Effector memory CD4-positive, alpha-beta T cell (primary cell): ENCODE data around the gene MTOR.

ENCODE experiments used
- DNase-seq, 3 donors: peaks; one replicate each; pipeline ENCODE4 v3.0.0-alpha.2; 2020
- H3K27ac ChIP-seq: 2 replicates; pipeline ENCODE4 v1.7.0; 2013; ENCODE audit warnings: mild to moderate bottlenecking, low read length, moderate library complexity; ENCODE audit not compliant: insufficient read depth, poor library complexity, severe bottlenecking
- H3K27me3 ChIP-seq: replicated peaks from 2 replicates; pipeline ENCODE4 v1.7.0; 2013; ENCODE audit warnings: mild to moderate bottlenecking, low read length; ENCODE audit not compliant: insufficient read depth, control insufficient read depth, poor library complexity, severe bottlenecking
- H3K36me3 ChIP-seq: 2 replicates; pipeline ENCODE4 v1.7.0; 2013; ENCODE audit warnings: mild to moderate bottlenecking, low read length, moderate library complexity; ENCODE audit not compliant: control insufficient read depth, insufficient read depth
- H3K4me1 ChIP-seq: 2 replicates; pipeline ENCODE4 v1.7.0; 2013; ENCODE audit warnings: low read length, mild to moderate bottlenecking; ENCODE audit not compliant: control insufficient read depth, insufficient read depth, poor library complexity, severe bottlenecking
- H3K4me3 ChIP-seq: 2 replicates; pipeline ENCODE4 v1.7.0; 2013; ENCODE audit warnings: low read length, low read depth, mild to moderate bottlenecking; ENCODE audit not compliant: insufficient read depth, poor library complexity, severe bottlenecking
- H3K9me3 ChIP-seq: 2 replicates; pipeline ENCODE4 v1.7.0; 2013; ENCODE audit warnings: mild to moderate bottlenecking, low read length, moderate library complexity; ENCODE audit not compliant: control insufficient read depth

The MTOR gene

GRCh38 chr1:11156963-11157362 lies 105.4 kb downstream of the MTOR start:
- no peaks in the 10 kb centered on the region for H3K4me1 ChIP-seq
- no peaks in the 10 kb centered on the region for H3K9me3 ChIP-seq
- no peak for DNase-seq
- peaks cover 45% of the 10 kb centered on the region for H3K36me3 ChIP-seq
- no peak overlapping the region for H3K27ac ChIP-seq
- H3K4me3 ChIP-seq = no peak overlapping the region
- H3K27me3 ChIP-seq = no peaks in the 10 kb centered on the region

GRCh38 chr1:11156441-11156840 lies 105.9 kb downstream of the MTOR start:
- Histone ChIP-seq H3K27ac (no peak overlapping the region), H3K4me3 (no peak overlapping the region), H3K4me1 (no peaks in the 10 kb centered on the region), H3K27me3 (no peaks in the 10 kb centered on the region), H3K36me3 (peaks cover 45% of the 10 kb centered on the region), H3K9me3 (no peaks in the 10 kb centered on the region)
- DNase-seq = no peak

- H3K9me3 ChIP-seq = no peaks in the 10 kb centered on the region
- no peak for DNase-seq
- H3K27me3 ChIP-seq = no peaks in the 10 kb centered on the region
- no peaks in the 10 kb centered on the region for H3K4me1 ChIP-seq
- no peak overlapping the region for H3K27ac ChIP-seq
- H3K36me3 ChIP-seq = peaks cover 64% of the 10 kb centered on the region
- H3K4me3 ChIP-seq = no peak overlapping the region
Observed at GRCh38 chr1:11153184-11153583, 109.2 kb downstream of the MTOR start.

GRCh38 chr1:11152755-11153154 lies 109.6 kb downstream of the MTOR start:
- Histone ChIP-seq H3K9me3 (no peaks in the 10 kb centered on the region), H3K27me3 (no peaks in the 10 kb centered on the region), H3K4me1 (no peaks in the 10 kb centered on the region), H3K27ac (no peak overlapping the region), H3K4me3 (no peak overlapping the region), H3K36me3 (peaks cover 66% of the 10 kb centered on the region)
- DNase-seq = no peak

- Histone ChIP-seq H3K27me3 (no peaks in the 10 kb centered on the region), H3K36me3 (peaks cover 64% of the 10 kb centered on the region), H3K4me1 (no peaks in the 10 kb centered on the region), H3K4me3 (no peak overlapping the region), H3K9me3 (no peaks in the 10 kb centered on the region), H3K27ac (no peak overlapping the region)
- no peak for DNase-seq
Observed at GRCh38 chr1:11151826-11152612, 110.3 kb downstream of the MTOR start.

- H3K27ac ChIP-seq = no peak overlapping the region
- no peaks in the 10 kb centered on the region for H3K9me3 ChIP-seq
- H3K27me3 ChIP-seq = no peaks in the 10 kb centered on the region
- H3K4me1 ChIP-seq = no peaks in the 10 kb centered on the region
- H3K36me3 ChIP-seq = peaks cover 64% of the 10 kb centered on the region
- no peak for DNase-seq
- H3K4me3 ChIP-seq = no peak overlapping the region
Observed at GRCh38 chr1:11151114-11151513, 111.2 kb downstream of the MTOR start.

GRCh38 chr1:11150326-11150725 lies 112.0 kb downstream of the MTOR start:
- Histone ChIP-seq H3K4me3 (no peak overlapping the region), H3K36me3 (peaks cover 63% of the 10 kb centered on the region)
- DNase-seq = no peak

GRCh38 chr1:11147197-11147770 lies 115.1 kb downstream of the MTOR start:
- Histone ChIP-seq H3K4me3 (no peak overlapping the region), H3K27ac (no peak overlapping the region), H3K36me3 (peaks cover 66% of the 10 kb centered on the region), H3K27me3 (no peaks in the 10 kb centered on the region), H3K9me3 (no peaks in the 10 kb centered on the region), H3K4me1 (no peaks in the 10 kb centered on the region)
- DNase-seq = no peak

More at GRCh38 chr1:11150326-11150725, 112.0 kb downstream of the MTOR start:
- Histone ChIP-seq H3K9me3 (no peaks in the 10 kb centered on the region), H3K4me1 (no peaks in the 10 kb centered on the region), H3K27ac (no peak overlapping the region), H3K27me3 (no peaks in the 10 kb centered on the region)

- H3K4me3 ChIP-seq = no peak overlapping the region
- H3K27ac ChIP-seq = no peak overlapping the region
- H3K27me3 ChIP-seq = no peaks in the 10 kb centered on the region
- H3K36me3 ChIP-seq = peaks cover 57% of the 10 kb centered on the region
- H3K4me1 ChIP-seq = no peaks in the 10 kb centered on the region
- DNase-seq = no peak
- no peaks in the 10 kb centered on the region for H3K9me3 ChIP-seq
Observed at GRCh38 chr1:11145741-11146140, 116.6 kb downstream of the MTOR start.

- no peak for DNase-seq
- Histone ChIP-seq H3K4me3 (no peak overlapping the region), H3K9me3 (no peaks in the 10 kb centered on the region), H3K27me3 (no peaks in the 10 kb centered on the region), H3K4me1 (no peaks in the 10 kb centered on the region), H3K27ac (no peak overlapping the region), H3K36me3 (peaks cover 47% of the 10 kb centered on the region)
Observed at GRCh38 chr1:11144570-11145256, 117.6 kb downstream of the MTOR start.
